H1 (cell line): ENCODE results near the gene UGGT2. TPM values are rescaled to one million over a fixed set of nuclear protein-coding genes. Genes with fewer than 3 reads are reported as not detected.

Experiments
- CBX5 ChIP-seq: fragments of 300-800, 300-1000 bp; sonication (generic); IDR thresholded peaks from 2 replicates; pipeline ENCODE4 v1.7.1; 2016; ENCODE audit warnings: antibody characterized with exemption, low read length, low read depth
- FOSL1 ChIP-seq: IDR thresholded peaks from 2 replicates; pipeline ENCODE4 v1.6.1; 2011; ENCODE audit warnings: mild to moderate bottlenecking, low read depth, low read length, moderate library complexity; ENCODE audit not compliant: insufficient read depth
- GABPA ChIP-seq: IDR thresholded peaks from 2 replicates; pipeline ENCODE4 v1.6.1; 2011; ENCODE audit warnings: mild to moderate bottlenecking, low read length, moderate library complexity, borderline replicate concordance; ENCODE audit not compliant: insufficient read depth
- NRF1 ChIP-seq: IDR thresholded peaks from 2 replicates; pipeline ENCODE4 v1.6.1; 2011; ENCODE audit warnings: mild to moderate bottlenecking, low read depth, low read length, improper control_type of control experiment
- SP4 ChIP-seq: IDR thresholded peaks from 2 replicates; pipeline ENCODE4 v1.6.1; 2012; ENCODE audit warnings: low read length, inconsistent platforms
- TBP ChIP-seq: IDR thresholded peaks from 2 replicates; pipeline ENCODE4 v1.6.1; 2011; ENCODE audit warnings: low read depth, low read length, improper control_type of control experiment
- polyA plus RNA-seq, 7 experiments: library from polyadenylated mRNA; depleted of rRNA in 3 of 7; stranded (reverse) in 5 of 7; unstranded in 2 of 7; fragments of >200 nt in 5 of 7; fragments of 200-250 nt in 2 of 7; gene quantifications; 1 replicate in 5 of 7; 2 replicates in 1 of 7; 4 replicates in 1 of 7; pipeline versions ENCODE4 v1.2.1 to v1.2.3, GENCODE V29; 2011 to 2013; ENCODE audit warnings: missing spikeins in 2 of 7, mixed read lengths in 2 of 7
- total RNA-seq: library from RNA; stranded (reverse); fragmentation: NEBNext Ultra II Directional; extraction: Animal tissue kit (Norgen Biotek cat#: 25700); gene quantifications from 2 replicates; pipeline ENCODE4 v1.2.1, GENCODE V29; 2021

UGGT2 gene
- total and polyA plus RNA-seq, 2 of the 8 experiments (the other 6 are each of a cell fraction or from before 2014, with no cell fraction given) = 5.9 to 25.1 TPM

DNA sequence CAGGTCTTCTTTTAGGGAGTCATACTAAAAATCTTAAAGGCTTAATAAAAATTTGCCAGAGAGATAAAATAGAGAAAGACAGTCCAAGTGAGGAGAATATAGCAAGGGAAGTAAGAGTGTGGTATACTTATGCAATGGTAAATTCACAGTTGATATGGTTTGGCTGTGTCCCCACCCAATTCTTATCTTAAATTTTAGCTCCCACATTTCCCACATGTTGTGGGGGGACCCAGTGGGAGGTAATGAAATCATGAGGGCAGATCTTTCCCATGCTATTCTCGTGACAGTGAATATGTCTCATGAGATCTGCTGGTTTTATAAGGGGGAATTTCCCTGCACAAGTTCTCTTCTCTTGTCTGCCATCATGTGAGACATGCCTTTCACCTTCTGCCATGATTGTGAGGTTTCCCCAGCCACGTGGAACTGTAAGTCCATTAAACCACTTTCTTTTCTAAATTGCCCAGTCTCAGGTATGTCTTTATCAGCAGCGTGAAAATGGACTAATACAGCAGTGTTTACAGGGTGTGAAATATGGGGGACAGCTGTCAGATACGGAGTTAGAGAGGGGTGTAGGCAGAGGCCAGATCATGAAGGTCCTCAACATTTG lies 115.4 kb downstream of the UGGT2 start (continued):
- TF ChIP-seq FOSL1 = no peak
- TF ChIP-seq NRF1 = no peak
- no peak for TF ChIP-seq CBX5
- TF ChIP-seq SP4 = no peak
- TF ChIP-seq GABPA = no peak
- no peak for TF ChIP-seq TBP
